HepG2 (cell line): ENCODE data around the gene IGFLR1. TPM values are rescaled to one million over a fixed set of nuclear protein-coding genes. Genes with fewer than 3 reads are reported as not detected.

Experiments
- DNMT3B ChIP-seq: conservative IDR thresholded peaks from 2 replicates; pipeline ENCODE4 v1.6.1; 2016; ENCODE audit warnings: missing biosample characterization, control low read depth
- FIP1L1 ChIP-seq: fragments of 200-400 bp; formaldehyde crosslinking; IDR thresholded peaks from 2 replicates; pipeline ENCODE4 v1.6.1; 2018; ENCODE audit warnings: low read depth, mild to moderate bottlenecking, low read length, moderate library complexity, borderline replicate concordance; ENCODE audit not compliant: insufficient read depth
- KLF11 ChIP-seq: IDR thresholded peaks from 2 replicates; pipeline ENCODE4 v1.6.1; 2016; ENCODE audit warnings: missing compliant biosample characterization
- MIER3 ChIP-seq: IDR thresholded peaks from 2 replicates; pipeline ENCODE4 v1.6.1; 2016; ENCODE audit warnings: missing compliant biosample characterization, borderline replicate concordance
- NPAS2 ChIP-seq: sonication (generic); formaldehyde crosslinking; IDR thresholded peaks from 2 replicates; pipeline ENCODE4 v1.8.0; 2022; ENCODE audit warnings: mild to moderate bottlenecking, missing genetic modification reagents, borderline replicate concordance
- NR2F1 ChIP-seq, 2 experiments: fragments of 450-650 bp in 1 of 2; formaldehyde crosslinking in 1 of 2; IDR thresholded peaks; 2 replicates each; pipeline versions ENCODE4 v1.5.0 to v1.6.1; 2016 to 2020; ENCODE audit warnings: mild to moderate bottlenecking in 1 of 2, missing compliant biosample characterization in 1 of 2, missing genetic modification reagents in 1 of 2, moderate library complexity in 1 of 2
- SNAI1 ChIP-seq: sonication (generic); formaldehyde crosslinking; IDR thresholded peaks from 2 replicates; pipeline ENCODE4 v1.5.0; 2020; ENCODE audit warnings: mild to moderate bottlenecking, missing genetic modification reagents, borderline replicate concordance
- SOX13 ChIP-seq, 3 experiments: fragments of 450-650 bp in 1 of 3; sonication (generic) in 1 of 3; formaldehyde crosslinking in 1 of 3; IDR thresholded peaks in 2 of 3; conservative IDR thresholded peaks in 1 of 3; 2 replicates each; pipeline versions ENCODE4 v1.5.0 to v1.6.1; 2016 to 2020; ENCODE audit warnings: antibody characterized with exemption in 1 of 3, mild to moderate bottlenecking in 1 of 3, missing compliant biosample characterization in 1 of 3, missing genetic modification reagents in 1 of 3, moderate library complexity in 1 of 3
- ZFP62 ChIP-seq: sonication (generic); formaldehyde crosslinking; IDR thresholded peaks from 2 replicates; pipeline ENCODE4 v1.4.0; 2020; ENCODE audit warnings: missing genetic modification reagents
- ZNF180 ChIP-seq: sonication (generic); formaldehyde crosslinking; IDR thresholded peaks from 2 replicates; pipeline ENCODE4 v1.4.0; 2020; ENCODE audit warnings: low read depth, missing genetic modification reagents, borderline replicate concordance
- ZNF333 ChIP-seq: sonication (generic); formaldehyde crosslinking; IDR thresholded peaks from 2 replicates; pipeline ENCODE4 v1.4.0; 2020; ENCODE audit warnings: mild to moderate bottlenecking, missing genetic modification reagents, borderline replicate concordance
- ZNF577 ChIP-seq: sonication (generic); formaldehyde crosslinking; IDR thresholded peaks from 2 replicates; pipeline ENCODE4 v1.4.0; 2020; ENCODE audit warnings: mild to moderate bottlenecking, low read depth, missing genetic modification reagents, borderline replicate concordance
- ZNF670 ChIP-seq: sonication (generic); formaldehyde crosslinking; IDR thresholded peaks from 2 replicates; pipeline ENCODE4 v1.8.0; 2022; ENCODE audit warnings: mild to moderate bottlenecking, missing genetic modification reagents, borderline replicate concordance
- polyA plus RNA-seq, 8 experiments: library from polyadenylated mRNA; depleted of rRNA in 3 of 8; stranded (reverse) in 7 of 8; unstranded in 1 of 8; fragments of >200 nt; fragmentation: Illumina TruSeq in 4 of 8; extraction: Trizol in 4 of 8; gene quantifications; 2 replicates each; pipeline versions ENCODE4 v1.2.1 to v1.2.3, GENCODE V29; 2011 to 2016; ENCODE audit warnings: low read depth in 4 of 8, missing spikeins in 1 of 8, mixed read lengths in 1 of 8; ENCODE audit not compliant: insufficient read depth in 1 of 8
- total RNA-seq, 5 experiments: library from RNA; depleted of rRNA; stranded (reverse); fragments of >200 nt; fragmentation: Illumina TruSeq; extraction: Trizol; gene quantifications; 2 replicates each; pipeline ENCODE4 v1.2.3, GENCODE V29; 2016; ENCODE audit warnings: low read depth in 1 of 5
- TF ChIP-seq, protein P1 (sequence below): sonication (generic); formaldehyde crosslinking; IDR thresholded peaks from 2 replicates; pipeline ENCODE4 v1.8.0; 2023; ENCODE audit warnings: mild to moderate bottlenecking, missing genetic modification reagents
- TF ChIP-seq, protein P2 (sequence below): conservative IDR thresholded peaks from 2 replicates; pipeline ENCODE4 v1.6.1; 2018; ENCODE audit warnings: missing genetic modification reagents
- TF ChIP-seq, protein P3 (sequence below): sonication (generic); formaldehyde crosslinking; IDR thresholded peaks from 2 replicates; pipeline ENCODE4 v1.8.0; 2022; ENCODE audit warnings: mild to moderate bottlenecking, missing genetic modification reagents, borderline replicate concordance
- TF ChIP-seq, protein P4 (sequence below): IDR thresholded peaks from 2 replicates; pipeline ENCODE4 v1.6.1; 2016; ENCODE audit warnings: missing biosample characterization, missing genetic modification reagents, low read depth

Gene IGFLR1
- total and polyA plus RNA-seq, 2 of the 13 experiments (the other 11 are each of a cell fraction or from before 2014, with no cell fraction given), result 5.4 to 8.9 TPM

DNA sequence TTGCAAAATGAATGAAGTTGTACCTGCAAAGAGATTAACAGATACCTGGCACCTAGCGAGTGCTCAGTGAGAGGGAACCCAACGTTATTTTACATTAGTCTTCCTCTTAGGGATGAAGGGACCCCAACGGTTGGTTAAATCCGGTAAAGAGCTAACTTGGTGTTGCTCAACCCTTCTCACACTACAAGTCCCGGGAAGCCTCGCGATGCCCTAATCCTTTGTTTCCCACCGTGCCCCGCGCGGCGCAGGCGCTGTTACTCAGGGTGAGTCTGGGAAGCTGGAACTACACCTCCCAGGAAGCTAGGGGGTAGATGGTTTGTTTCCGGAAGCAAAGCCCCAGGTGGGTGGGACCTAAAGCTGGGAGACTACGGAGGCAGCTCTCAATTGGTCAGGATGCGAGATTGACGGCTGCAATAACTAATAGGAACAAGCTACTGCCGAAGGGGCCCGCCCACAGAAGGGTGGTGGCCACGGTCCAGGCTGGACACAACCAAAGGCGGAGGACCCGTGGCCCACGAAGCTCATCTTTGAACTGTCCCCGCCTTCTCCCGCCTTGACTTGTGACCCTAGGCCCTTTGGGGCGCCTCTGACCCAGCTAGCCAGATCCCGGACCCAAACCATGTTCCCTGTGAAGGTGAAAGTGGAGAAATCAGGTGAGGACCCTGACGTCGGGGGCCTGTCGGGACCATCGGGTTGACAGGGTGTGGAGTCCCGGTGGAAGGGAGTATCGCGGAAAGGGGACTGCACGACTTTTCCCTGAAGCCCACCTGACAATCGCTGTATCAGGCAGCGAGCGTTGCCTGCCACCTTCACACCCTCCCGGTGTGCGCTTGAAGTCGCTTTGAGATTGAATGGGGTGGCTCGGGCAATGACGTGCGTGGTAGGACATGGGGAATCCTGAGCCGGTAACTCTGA is 6.1 kb upstream of the IGFLR1 start, which contains the start of gene LIN37 (continued):
- no peak for TF ChIP-seq ZFP62
- TF ChIP-seq ZNF180 (CRISPR knock-in tag), result 0 out of 2 replicates have a peak, but pooled peaks have one; percentile 50
- no peak for TF ChIP-seq ZNF333 (CRISPR knock-in tag)
- peak; percentile 66 to 68; a peak in 3 of 4 replicates for TF ChIP-seq NR2F1 (CRISPR knock-in tag; IDR thresholded peaks at IDR 0.05)
- TF ChIP-seq ZNF670 (CRISPR knock-in tag), result no peak
- no peak; the same call in 1 of the 2 replicates for TF ChIP-seq SOX13 (IDR thresholded peaks at IDR 0.05)
- TF ChIP-seq SOX13 (CRISPR knock-in tag; conservative IDR thresholded peaks at IDR 0.05 in 1 of 2, IDR thresholded peaks at IDR 0.05 in 1 of 2), result peak in 1 of 2 experiments; percentile 22; a peak in 1 of 4 replicates
- TF ChIP-seq, protein P1, sequence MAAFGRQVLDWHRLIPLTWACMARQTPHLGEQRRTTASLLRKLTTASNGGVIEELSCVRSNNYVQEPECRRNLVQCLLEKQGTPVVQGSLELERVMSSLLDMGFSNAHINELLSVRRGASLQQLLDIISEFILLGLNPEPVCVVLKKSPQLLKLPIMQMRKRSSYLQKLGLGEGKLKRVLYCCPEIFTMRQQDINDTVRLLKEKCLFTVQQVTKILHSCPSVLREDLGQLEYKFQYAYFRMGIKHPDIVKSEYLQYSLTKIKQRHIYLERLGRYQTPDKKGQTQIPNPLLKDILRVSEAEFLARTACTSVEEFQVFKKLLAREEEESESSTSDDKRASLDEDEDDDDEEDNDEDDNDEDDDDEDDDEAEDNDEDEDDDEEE, result no peak
- TF ChIP-seq KLF11 (CRISPR knock-in tag), result no peak; the same call in 1 of the 2 replicates
- TF ChIP-seq, protein P2, sequence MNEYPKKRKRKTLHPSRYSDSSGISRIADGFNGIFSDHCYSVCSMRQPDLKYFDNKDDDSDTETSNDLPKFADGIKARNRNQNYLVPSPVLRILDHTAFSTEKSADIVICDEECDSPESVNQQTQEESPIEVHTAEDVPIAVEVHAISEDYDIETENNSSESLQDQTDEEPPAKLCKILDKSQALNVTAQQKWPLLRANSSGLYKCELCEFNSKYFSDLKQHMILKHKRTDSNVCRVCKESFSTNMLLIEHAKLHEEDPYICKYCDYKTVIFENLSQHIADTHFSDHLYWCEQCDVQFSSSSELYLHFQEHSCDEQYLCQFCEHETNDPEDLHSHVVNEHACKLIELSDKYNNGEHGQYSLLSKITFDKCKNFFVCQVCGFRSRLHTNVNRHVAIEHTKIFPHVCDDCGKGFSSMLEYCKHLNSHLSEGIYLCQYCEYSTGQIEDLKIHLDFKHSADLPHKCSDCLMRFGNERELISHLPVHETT (CRISPR knock-in tag), result no peak; the same call in 1 of the 2 replicates
- TF ChIP-seq ZNF577 (CRISPR knock-in tag), result no peak
- TF ChIP-seq SNAI1 (CRISPR knock-in tag), result no peak
- TF ChIP-seq NPAS2 (CRISPR knock-in tag), result no peak
- peak; percentile 66; the same call in 1 of the 2 replicates for TF ChIP-seq MIER3 (CRISPR knock-in tag)
- no peak for TF ChIP-seq DNMT3B (CRISPR knock-in tag)
- TF ChIP-seq, protein P3, sequence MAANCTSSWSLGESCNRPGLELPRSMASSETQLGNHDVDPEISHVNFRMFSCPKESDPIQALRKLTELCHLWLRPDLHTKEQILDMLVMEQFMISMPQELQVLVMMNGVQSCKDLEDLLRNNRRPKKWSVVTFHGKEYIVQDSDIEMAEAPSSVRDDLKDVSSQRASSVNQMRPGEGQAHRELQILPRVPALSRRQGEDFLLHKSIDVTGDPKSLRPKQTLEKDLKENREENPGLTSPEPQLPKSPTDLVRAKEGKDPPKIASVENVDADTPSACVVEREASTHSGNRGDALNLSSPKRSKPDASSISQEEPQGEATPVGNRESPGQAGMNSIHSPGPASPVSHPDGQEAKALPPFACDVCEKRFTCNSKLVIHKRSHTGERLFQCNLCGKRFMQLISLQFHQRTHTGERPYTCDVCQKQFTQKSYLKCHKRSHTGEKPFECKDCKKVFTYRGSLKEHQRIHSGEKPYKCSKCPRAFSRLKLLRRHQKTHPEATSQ (CRISPR knock-in tag), result peak; percentile 63; the same call in 1 of the 2 replicates
- TF ChIP-seq, protein P4, sequence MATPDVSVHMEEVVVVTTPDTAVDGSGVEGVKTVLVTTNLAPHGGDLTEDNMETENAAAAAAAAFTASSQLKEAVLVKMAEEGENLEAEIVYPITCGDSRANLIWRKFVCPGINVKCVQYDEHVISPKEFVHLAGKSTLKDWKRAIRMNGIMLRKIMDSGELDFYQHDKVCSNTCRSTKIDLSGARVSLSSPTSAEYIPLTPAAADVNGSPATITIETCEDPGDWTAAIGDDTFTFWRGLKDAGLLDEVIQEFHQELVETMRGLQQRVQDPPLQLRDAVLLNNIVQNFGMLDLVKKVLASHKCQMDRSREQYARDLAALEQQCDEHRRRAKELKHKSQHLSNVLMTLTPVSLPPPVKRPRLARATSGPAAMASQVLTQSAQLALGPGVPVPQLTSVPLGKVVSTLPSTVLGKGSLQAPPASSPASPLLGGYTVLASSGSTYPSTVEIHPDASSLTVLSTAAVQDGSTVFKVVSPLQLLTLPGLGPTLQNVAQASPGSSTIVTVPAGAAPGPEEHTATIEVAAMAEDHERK (CRISPR knock-in tag), result peak; percentile 54; the same call in 1 of the 2 replicates
- TF ChIP-seq FIP1L1, result no peak
